Measurements from ENCODE around the gene GTF2I.

Gene GTF2I

GRCh38 chr7:74622228-74622749, 35.2 kb upstream of the GTF2I start:
- TF ChIP-seq SIN3A (IDR thresholded peaks at IDR 0.05; ENCODE audit: borderline replicate concordance, insufficient read depth, low read length) (no peak), POLR2AphosphoS5 (IDR thresholded peaks at IDR 0.05; ENCODE audit: low read depth, low read length) (no peak), TAF1 (IDR thresholded peaks at IDR 0.05; ENCODE audit: borderline replicate concordance, insufficient read depth, low read length) (no peak), FOXP2 (optimal IDR thresholded peaks at IDR 0.05; ENCODE audit: borderline replicate concordance, extremely low read depth, extremely low read length, insufficient read depth) (no peak)
- TF ChIP-seq, protein P1, sequence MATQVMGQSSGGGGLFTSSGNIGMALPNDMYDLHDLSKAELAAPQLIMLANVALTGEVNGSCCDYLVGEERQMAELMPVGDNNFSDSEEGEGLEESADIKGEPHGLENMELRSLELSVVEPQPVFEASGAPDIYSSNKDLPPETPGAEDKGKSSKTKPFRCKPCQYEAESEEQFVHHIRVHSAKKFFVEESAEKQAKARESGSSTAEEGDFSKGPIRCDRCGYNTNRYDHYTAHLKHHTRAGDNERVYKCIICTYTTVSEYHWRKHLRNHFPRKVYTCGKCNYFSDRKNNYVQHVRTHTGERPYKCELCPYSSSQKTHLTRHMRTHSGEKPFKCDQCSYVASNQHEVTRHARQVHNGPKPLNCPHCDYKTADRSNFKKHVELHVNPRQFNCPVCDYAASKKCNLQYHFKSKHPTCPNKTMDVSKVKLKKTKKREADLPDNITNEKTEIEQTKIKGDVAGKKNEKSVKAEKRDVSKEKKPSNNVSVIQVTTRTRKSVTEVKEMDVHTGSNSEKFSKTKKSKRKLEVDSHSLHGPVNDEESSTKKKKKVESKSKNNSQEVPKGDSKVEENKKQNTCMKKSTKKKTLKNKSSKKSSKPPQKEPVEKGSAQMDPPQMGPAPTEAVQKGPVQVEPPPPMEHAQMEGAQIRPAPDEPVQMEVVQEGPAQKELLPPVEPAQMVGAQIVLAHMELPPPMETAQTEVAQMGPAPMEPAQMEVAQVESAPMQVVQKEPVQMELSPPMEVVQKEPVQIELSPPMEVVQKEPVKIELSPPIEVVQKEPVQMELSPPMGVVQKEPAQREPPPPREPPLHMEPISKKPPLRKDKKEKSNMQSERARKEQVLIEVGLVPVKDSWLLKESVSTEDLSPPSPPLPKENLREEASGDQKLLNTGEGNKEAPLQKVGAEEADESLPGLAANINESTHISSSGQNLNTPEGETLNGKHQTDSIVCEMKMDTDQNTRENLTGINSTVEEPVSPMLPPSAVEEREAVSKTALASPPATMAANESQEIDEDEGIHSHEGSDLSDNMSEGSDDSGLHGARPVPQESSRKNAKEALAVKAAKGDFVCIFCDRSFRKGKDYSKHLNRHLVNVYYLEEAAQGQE (IDR thresholded peaks at IDR 0.05; ENCODE audit: insufficient read depth in 1 of 2, low read depth in 2 of 2, low read length in 2 of 2): no peak

- TF ChIP-seq TAF1 (IDR thresholded peaks at IDR 0.05; ENCODE audit: borderline replicate concordance, insufficient read depth, low read length): no peak
- TF ChIP-seq, protein P1 (IDR thresholded peaks at IDR 0.05; ENCODE audit: insufficient read depth in 1 of 2, low read depth in 2 of 2, low read length in 2 of 2): no peak
- TF ChIP-seq POLR2AphosphoS5 (IDR thresholded peaks at IDR 0.05; ENCODE audit: low read depth, low read length): no peak
Measured at GRCh38 chr7:74623135-74623534, 34.4 kb upstream of the GTF2I start.

DNA sequence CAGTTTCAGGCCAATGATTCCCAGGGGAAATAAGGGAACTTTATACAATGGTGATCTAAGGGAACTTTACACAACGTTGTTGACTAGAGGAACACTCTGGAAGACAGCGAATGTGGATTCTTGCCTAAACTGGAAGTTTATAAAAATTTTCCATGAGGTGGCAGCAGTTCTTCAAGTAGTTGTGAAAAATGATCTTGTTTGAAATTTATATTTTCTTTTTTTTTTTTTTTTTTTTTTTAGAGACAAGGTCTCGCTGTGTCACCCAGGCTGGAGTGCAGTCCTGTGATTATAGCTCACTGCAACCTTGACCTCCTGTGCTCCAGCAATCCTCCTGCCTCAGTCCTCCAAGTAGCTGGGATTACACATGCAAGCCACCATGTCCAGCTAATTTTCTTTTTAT, 32.1 kb upstream of the GTF2I start:
- TF ChIP-seq SIN3A (IDR thresholded peaks at IDR 0.05; ENCODE audit: borderline replicate concordance, insufficient read depth, low read length) (no peak), TAF1 (IDR thresholded peaks at IDR 0.05; ENCODE audit: borderline replicate concordance, insufficient read depth, low read length) (no peak), FOXP2 (optimal IDR thresholded peaks at IDR 0.05; ENCODE audit: borderline replicate concordance, extremely low read depth, extremely low read length, insufficient read depth) (no peak), POLR2AphosphoS5 (IDR thresholded peaks at IDR 0.05; ENCODE audit: low read depth, low read length) (no peak)
- TF ChIP-seq, protein P1 (IDR thresholded peaks at IDR 0.05; ENCODE audit: insufficient read depth in 1 of 2, low read depth in 2 of 2, low read length in 2 of 2): no peak

DNA sequence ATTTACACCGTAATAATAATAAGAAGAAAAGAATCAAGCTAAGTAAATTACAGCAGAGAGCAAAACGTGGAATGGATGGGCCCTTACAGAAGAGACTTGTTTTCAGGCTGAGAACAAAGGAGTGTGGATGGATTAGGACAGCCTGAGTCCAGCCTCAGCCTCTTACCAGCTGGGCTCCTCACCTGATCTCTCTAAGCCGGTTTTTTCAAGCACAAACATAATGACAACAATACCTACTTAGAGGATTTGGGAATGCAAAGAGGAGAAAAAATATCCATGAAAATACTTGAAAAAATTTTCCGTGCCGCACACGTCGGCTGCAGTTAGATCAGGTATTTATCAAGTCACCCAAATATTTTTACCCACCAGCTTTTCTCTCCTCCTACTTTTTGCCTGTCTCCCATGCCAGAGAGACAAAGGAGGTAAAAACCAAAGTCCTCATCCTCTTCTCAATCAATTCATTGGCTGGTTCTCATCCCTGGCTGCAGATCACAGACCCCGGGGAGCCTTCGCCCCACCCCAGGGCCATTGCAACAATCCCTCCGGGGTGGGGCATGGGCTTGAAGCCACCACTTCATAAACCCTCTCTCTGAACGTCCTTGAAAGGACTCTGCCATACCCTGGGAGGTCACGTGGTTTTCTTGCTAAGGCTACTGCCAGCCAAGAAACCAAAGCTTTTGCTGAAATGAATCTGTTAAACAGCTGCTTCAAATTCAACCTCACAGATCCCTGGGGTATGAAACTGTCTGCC, 29.7 kb upstream of the GTF2I start:
- TF ChIP-seq, protein P1 (IDR thresholded peaks at IDR 0.05; ENCODE audit: insufficient read depth in 1 of 2, low read depth in 2 of 2, low read length in 2 of 2): no peak
- TF ChIP-seq FOXP2 (optimal IDR thresholded peaks at IDR 0.05; ENCODE audit: borderline replicate concordance, extremely low read depth, extremely low read length, insufficient read depth): no peak
- TF ChIP-seq POLR2AphosphoS5 (IDR thresholded peaks at IDR 0.05; ENCODE audit: low read depth, low read length): no peak

DNA sequence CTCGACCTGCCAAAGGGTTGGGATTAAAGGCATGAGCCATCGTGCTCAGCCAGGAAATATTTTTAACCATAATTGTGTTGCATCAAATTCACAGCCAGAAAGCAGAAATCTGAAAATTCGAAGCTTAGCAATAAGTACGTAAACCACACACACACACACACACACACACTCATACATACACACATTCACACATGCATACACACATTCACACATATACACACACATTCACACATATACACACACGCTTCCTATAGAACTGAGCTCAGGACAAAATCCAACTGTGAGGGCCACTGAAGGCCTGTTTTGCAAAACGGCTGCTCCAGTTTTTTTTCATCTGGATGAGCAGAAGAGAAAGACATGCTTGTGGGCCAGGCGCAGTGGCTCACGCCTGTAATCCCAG, 25.0 kb upstream of the GTF2I start:
- no peak for TF ChIP-seq POLR2AphosphoS5 (IDR thresholded peaks at IDR 0.05; ENCODE audit: low read depth, low read length)
- TF ChIP-seq, protein P1 (IDR thresholded peaks at IDR 0.05; ENCODE audit: insufficient read depth in 1 of 2, low read depth in 2 of 2, low read length in 2 of 2): no peak
- TF ChIP-seq FOXP2 (optimal IDR thresholded peaks at IDR 0.05; ENCODE audit: borderline replicate concordance, extremely low read depth, extremely low read length, insufficient read depth): no peak
- TF ChIP-seq SIN3A (IDR thresholded peaks at IDR 0.05; ENCODE audit: borderline replicate concordance, insufficient read depth, low read length): no peak
- TF ChIP-seq TAF1 (IDR thresholded peaks at IDR 0.05; ENCODE audit: borderline replicate concordance, insufficient read depth, low read length): no peak
